HG03460 (cell line): Measurements from ENCODE around the gene CPSF4L.
A peak's percentile ranks its signal among the peaks of the same experiment; 100 is the strongest.

Experiments used
- ATAC-seq: cut with Tn5 transposase; IDR thresholded peaks from one replicate; pipeline ENCODE4 v1.9.1; 2021; ENCODE audit not compliant: unreplicated experiment

CPSF4L gene

GRCh38 chr17:73237714-73238113, 24.0 kb downstream of the CPSF4L start:
- ATAC-seq, result no peak

- no peak for ATAC-seq
Observed at GRCh38 chr17:73234736-73235135, 26.9 kb downstream of the CPSF4L start.

GRCh38 chr17:73232587-73233373, 28.9 kb downstream of the CPSF4L start:
- ATAC-seq, result peak; percentile 24

GRCh38 chr17:73231841-73232586, 29.7 kb downstream of the CPSF4L start:
- ATAC-seq, result peak; percentile 73

- no peak for ATAC-seq
Observed at GRCh38 chr17:73231395-73231794, 30.3 kb downstream of the CPSF4L start.

- no peak for ATAC-seq
Observed at GRCh38 chr17:73230088-73230487, 31.6 kb downstream of the CPSF4L start.

- peak; percentile 30 for ATAC-seq
Observed at GRCh38 chr17:73228748-73229236, 32.9 kb downstream of the CPSF4L start.

GRCh38 chr17:73227944-73228343, 33.7 kb downstream of the CPSF4L start:
- no peak for ATAC-seq

GRCh38 chr17:73227379-73227778, 34.3 kb downstream of the CPSF4L start:
- no peak for ATAC-seq

GRCh38 chr17:73226556-73227172, 35.0 kb downstream of the CPSF4L start:
- no peak for ATAC-seq

GRCh38 chr17:73224663-73225305, 36.9 kb downstream of the CPSF4L start:
- no peak for ATAC-seq

- ATAC-seq, result no peak
Observed at GRCh38 chr17:73224237-73224636, 37.4 kb downstream of the CPSF4L start.

- ATAC-seq, result no peak
Observed at GRCh38 chr17:73223626-73224230, 38.0 kb downstream of the CPSF4L start.

GRCh38 chr17:73215447-73215846, 46.2 kb downstream of the CPSF4L start:
- ATAC-seq, result no peak

- no peak for ATAC-seq
Observed at GRCh38 chr17:73214851-73215250, 46.8 kb downstream of the CPSF4L start.

GRCh38 chr17:73214008-73214407, 47.7 kb downstream of the CPSF4L start:
- ATAC-seq, result no peak

GRCh38 chr17:73211745-73212144, 49.9 kb downstream of the CPSF4L start:
- no peak for ATAC-seq

- ATAC-seq, result no peak
Observed at GRCh38 chr17:73210002-73210678, 51.5 kb downstream of the CPSF4L start.

GRCh38 chr17:73209436-73209835, 52.2 kb downstream of the CPSF4L start:
- ATAC-seq, result no peak

- no peak for ATAC-seq
Observed at GRCh38 chr17:73208139-73208827, 53.4 kb downstream of the CPSF4L start.
